Lower lobe of right lung (tissue), 2 donors: Measurements from ENCODE around the gene TTLL12. TPM values are rescaled to one million over a fixed set of nuclear protein-coding genes. Genes with fewer than 3 reads are reported as not detected.

ENCODE experiments used
- ATAC-seq, 2 donors: fragments of 200-7000 bp; cut with Tn5 transposase; one replicate each; pipeline ENCODE4 v1.9.1; 2020 to 2022; ENCODE audit warnings: mild to moderate bottlenecking in 2 of 2, moderate library complexity in 2 of 2
- DNase-seq: peaks from one replicate; pipeline ENCODE4 v3.0.0-alpha.2; 2020
- H3K27ac ChIP-seq: fragments of 200-600 bp; one replicate; pipeline ENCODE4 v1.8.0; 2022
- H3K27me3 ChIP-seq: fragments of 200-600 bp; one replicate; pipeline ENCODE4 v1.8.0; 2022; ENCODE audit warnings: low read depth
- H3K36me3 ChIP-seq: fragments of 200-600 bp; one replicate; pipeline ENCODE4 v1.8.0; 2022; ENCODE audit warnings: mild to moderate bottlenecking
- H3K4me1 ChIP-seq: fragments of 200-600 bp; one replicate; pipeline ENCODE4 v1.8.0; 2022
- H3K4me3 ChIP-seq: fragments of 200-600 bp; one replicate; pipeline ENCODE4 v1.8.0; 2022; ENCODE audit warnings: mild to moderate bottlenecking
- H3K9me3 ChIP-seq: fragments of 200-600 bp; one replicate; pipeline ENCODE4 v1.8.0; 2022
- intact Hi-C: fragments of 100-400 bp; cut with DNase I; formaldehyde crosslinking; loops from one replicate; pipeline ENCODE4 v1.11.0; 2022
- total RNA-seq: library from RNA; stranded (reverse); fragmentation: NEBNext Ultra II Directional; extraction: Animal tissue kit (Norgen Biotek cat#: 25700); gene quantifications from one replicate; pipeline ENCODE4 v1.2.1, GENCODE V29; 2021
- TF ChIP-seq, protein P1 (sequence below): fragments of 200-600 bp; IDR thresholded peaks from one replicate; pipeline ENCODE4 v1.8.0; 2022; ENCODE audit warnings: antibody characterized with exemption, mild to moderate bottlenecking
- donor health status: DM: no; HTN: yes; CAD: no; lungs with severe emphysema.

Gene TTLL12
- total RNA-seq, 1 donor from 2014 or later = 21.6 TPM

- DNase-seq (no peak), ATAC-seq (peak; percentile 17 to 65)
- no peaks in the 10 kb centered on the region for H3K36me3 ChIP-seq
- no peaks in the 10 kb centered on the region for H3K9me3 ChIP-seq
- H3K27me3 ChIP-seq = no peaks in the 10 kb centered on the region
- H3K27ac ChIP-seq = no peak overlapping the region
- TF ChIP-seq, protein P1, sequence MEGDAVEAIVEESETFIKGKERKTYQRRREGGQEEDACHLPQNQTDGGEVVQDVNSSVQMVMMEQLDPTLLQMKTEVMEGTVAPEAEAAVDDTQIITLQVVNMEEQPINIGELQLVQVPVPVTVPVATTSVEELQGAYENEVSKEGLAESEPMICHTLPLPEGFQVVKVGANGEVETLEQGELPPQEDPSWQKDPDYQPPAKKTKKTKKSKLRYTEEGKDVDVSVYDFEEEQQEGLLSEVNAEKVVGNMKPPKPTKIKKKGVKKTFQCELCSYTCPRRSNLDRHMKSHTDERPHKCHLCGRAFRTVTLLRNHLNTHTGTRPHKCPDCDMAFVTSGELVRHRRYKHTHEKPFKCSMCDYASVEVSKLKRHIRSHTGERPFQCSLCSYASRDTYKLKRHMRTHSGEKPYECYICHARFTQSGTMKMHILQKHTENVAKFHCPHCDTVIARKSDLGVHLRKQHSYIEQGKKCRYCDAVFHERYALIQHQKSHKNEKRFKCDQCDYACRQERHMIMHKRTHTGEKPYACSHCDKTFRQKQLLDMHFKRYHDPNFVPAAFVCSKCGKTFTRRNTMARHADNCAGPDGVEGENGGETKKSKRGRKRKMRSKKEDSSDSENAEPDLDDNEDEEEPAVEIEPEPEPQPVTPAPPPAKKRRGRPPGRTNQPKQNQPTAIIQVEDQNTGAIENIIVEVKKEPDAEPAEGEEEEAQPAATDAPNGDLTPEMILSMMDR = no peak
- no peak overlapping the region for H3K4me3 ChIP-seq
- intact Hi-C loops = no loop called here
- H3K4me1 ChIP-seq = peaks cover 9% of the 10 kb centered on the region
These were observed 45.5 kb upstream of the TTLL12 start for GRCh38 chr22:43232445-43232844.

DNA sequence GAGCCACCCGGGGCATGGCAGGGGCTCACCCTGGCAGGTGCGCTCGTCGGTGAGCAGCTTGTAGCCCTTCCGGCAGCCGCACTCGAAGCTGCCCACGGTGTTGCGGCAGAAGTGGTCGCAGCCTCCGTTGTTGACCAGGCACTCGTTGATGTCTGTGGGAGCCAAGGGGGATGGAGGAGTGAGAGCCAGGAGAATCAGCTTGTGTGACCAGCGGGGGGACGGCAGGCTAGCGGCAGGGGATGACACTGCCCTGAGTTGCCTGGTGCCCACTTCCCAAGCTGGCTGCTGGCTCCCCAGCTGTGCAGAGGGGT, 44.7 kb upstream of the TTLL12 start:
- Histone ChIP-seq H3K9me3 (no peaks in the 10 kb centered on the region), H3K36me3 (no peaks in the 10 kb centered on the region), H3K4me3 (no peak overlapping the region), H3K4me1 (peaks cover 1% of the 10 kb centered on the region), H3K27ac (no peak overlapping the region), H3K27me3 (no peaks in the 10 kb centered on the region)
- DNase-seq (no peak), ATAC-seq (no peak)
- TF ChIP-seq, protein P1 = no peak
- intact Hi-C loops = no loop called here

GRCh38 chr22:43230971-43231723, 44.2 kb upstream of the TTLL12 start:
- no peaks in the 10 kb centered on the region for H3K4me1 ChIP-seq
- no peak overlapping the region for H3K27ac ChIP-seq
- no peaks in the 10 kb centered on the region for H3K36me3 ChIP-seq
- TF ChIP-seq, protein P1 = peak; percentile 93
- intact Hi-C loops = no loop called here
- no peaks in the 10 kb centered on the region for H3K9me3 ChIP-seq
- H3K27me3 ChIP-seq = no peaks in the 10 kb centered on the region
- peak; percentile 74 to 75 for ATAC-seq
- no peak overlapping the region for H3K4me3 ChIP-seq
- peak; percentile 67 for DNase-seq

GRCh38 chr22:43230571-43230970, 43.6 kb upstream of the TTLL12 start:
- H3K9me3 ChIP-seq = no peaks in the 10 kb centered on the region
- no peaks in the 10 kb centered on the region for H3K4me1 ChIP-seq
- ATAC-seq (no peak), DNase-seq (no peak)
- H3K36me3 ChIP-seq = no peaks in the 10 kb centered on the region
- no peak overlapping the region for H3K27ac ChIP-seq
- TF ChIP-seq, protein P1 = no peak
- intact Hi-C loops = no loop called here
- no peaks in the 10 kb centered on the region for H3K27me3 ChIP-seq
- no peak overlapping the region for H3K4me3 ChIP-seq

GRCh38 chr22:43228863-43229262, 41.9 kb upstream of the TTLL12 start:
- Histone ChIP-seq H3K4me3 (no peak overlapping the region), H3K27ac (no peak overlapping the region), H3K36me3 (no peaks in the 10 kb centered on the region), H3K27me3 (no peaks in the 10 kb centered on the region), H3K9me3 (no peaks in the 10 kb centered on the region), H3K4me1 (no peaks in the 10 kb centered on the region)
- DNase-seq = no peak
- intact Hi-C loops = no loop called here
- TF ChIP-seq, protein P1 = no peak
- no peak for ATAC-seq
